MCF 10A (cell line): ENCODE results near the gene NEDD8. TPM values are rescaled to one million over a fixed set of nuclear protein-coding genes. Genes with fewer than 3 reads are reported as not detected.
"Not testable (repeated sequence)": the region's sequence is repeated elsewhere in the genome, so short reads cannot be mapped to it uniquely, and the experiment has no call there.

Experiments
- BruUV-seq: library from RNA; stranded (reverse); fragments of 400-500 nt; replicated peaks from 2 replicates; lab custom pipeline; 2021; lab: Mats Ljungman, UMichigan
- CTCF ChIA-PET: fragments of 300-600 bp; sonication (Branson Sonifier 250); formaldehyde crosslinking; extraction: SDS; loops from one replicate; lab custom pipeline; 2021; ENCODE audit warnings: antibody characterized with exemption, inconsistent platforms; lab: Yijun Ruan, JAX
- POLR2A ChIA-PET: fragments of 300-600, 350-650 bp; sonication (Branson Sonifier 250); formaldehyde crosslinking; extraction: SDS; loops from one replicate; lab custom pipeline; 2020; ENCODE audit warnings: antibody characterized with exemption, inconsistent platforms; lab: Yijun Ruan, JAX
- DNase-seq: peaks from one replicate; pipeline ENCODE4 v3.0.0-alpha.2; 2018; ENCODE audit not compliant: unreplicated experiment
- H3K27ac Mint-ChIP-seq: one replicate; pipeline ENCODE4 v1.8.0; 2022; ENCODE audit warnings: mild to moderate bottlenecking, low read depth, mixed read lengths; ENCODE audit not compliant: unreplicated experiment
- H3K27me3 Mint-ChIP-seq: one replicate; pipeline ENCODE4 v1.8.0; 2022; ENCODE audit warnings: mixed read lengths; ENCODE audit not compliant: insufficient read depth, unreplicated experiment
- H3K36me3 Mint-ChIP-seq: one replicate; pipeline ENCODE4 v1.8.0; 2022; ENCODE audit warnings: mild to moderate bottlenecking, moderate library complexity, mixed read lengths; ENCODE audit not compliant: insufficient read depth, unreplicated experiment
- H3K4me1 Mint-ChIP-seq: one replicate; pipeline ENCODE4 v1.8.0; 2022; ENCODE audit warnings: mixed read lengths; ENCODE audit not compliant: insufficient read depth, unreplicated experiment
- H3K4me3 Mint-ChIP-seq: one replicate; pipeline ENCODE4 v1.8.0; 2022; ENCODE audit warnings: mild to moderate bottlenecking, moderate library complexity, mixed read lengths; ENCODE audit not compliant: unreplicated experiment
- H3K9me3 Mint-ChIP-seq: one replicate; pipeline ENCODE4 v1.8.0; 2022; ENCODE audit warnings: mixed read lengths; ENCODE audit not compliant: unreplicated experiment
- intact Hi-C: fragments of 100-400 bp; cut with micrococcal nuclease; formaldehyde crosslinking; loops from 2 replicates; pipeline ENCODE4 v1.14.1; 2022
- total RNA-seq: library from RNA; stranded (reverse); gene quantifications from 2 replicates; pipeline ENCODE4 v1.2.3, GENCODE V29; 2022
- TF ChIP-seq, protein P1 (sequence below): fragments of 200-600 bp; IDR thresholded peaks from one replicate; pipeline ENCODE4 v1.8.0; 2022; ENCODE audit warnings: antibody characterized with exemption, mild to moderate bottlenecking; ENCODE audit not compliant: unreplicated experiment

NEDD8 gene
- total RNA-seq, 1 experiment from 2014 or later, result 243 TPM

- Mint-ChIP-seq H3K27ac (no peak overlapping the region), H3K36me3 (peaks cover 50% of the 10 kb centered on the region), H3K9me3 (no peaks in the 10 kb centered on the region), H3K4me1 (peaks cover 26% of the 10 kb centered on the region), H3K4me3 (no peak overlapping the region), H3K27me3 (no peaks in the 10 kb centered on the region)
- intact Hi-C loops, result no loop called here
- no peak for DNase-seq
- TF ChIP-seq, protein P1, sequence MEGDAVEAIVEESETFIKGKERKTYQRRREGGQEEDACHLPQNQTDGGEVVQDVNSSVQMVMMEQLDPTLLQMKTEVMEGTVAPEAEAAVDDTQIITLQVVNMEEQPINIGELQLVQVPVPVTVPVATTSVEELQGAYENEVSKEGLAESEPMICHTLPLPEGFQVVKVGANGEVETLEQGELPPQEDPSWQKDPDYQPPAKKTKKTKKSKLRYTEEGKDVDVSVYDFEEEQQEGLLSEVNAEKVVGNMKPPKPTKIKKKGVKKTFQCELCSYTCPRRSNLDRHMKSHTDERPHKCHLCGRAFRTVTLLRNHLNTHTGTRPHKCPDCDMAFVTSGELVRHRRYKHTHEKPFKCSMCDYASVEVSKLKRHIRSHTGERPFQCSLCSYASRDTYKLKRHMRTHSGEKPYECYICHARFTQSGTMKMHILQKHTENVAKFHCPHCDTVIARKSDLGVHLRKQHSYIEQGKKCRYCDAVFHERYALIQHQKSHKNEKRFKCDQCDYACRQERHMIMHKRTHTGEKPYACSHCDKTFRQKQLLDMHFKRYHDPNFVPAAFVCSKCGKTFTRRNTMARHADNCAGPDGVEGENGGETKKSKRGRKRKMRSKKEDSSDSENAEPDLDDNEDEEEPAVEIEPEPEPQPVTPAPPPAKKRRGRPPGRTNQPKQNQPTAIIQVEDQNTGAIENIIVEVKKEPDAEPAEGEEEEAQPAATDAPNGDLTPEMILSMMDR, result no peak
- POLR2A ChIA-PET, result interaction anchor here (0.6 to 1.6 kb wide), 5 partner anchors 9 to 71 kb away, joined by 3 to 5 read pairs (median 3); partner anchors contain the start of genes DHRS1, MDP1 and NOP9
- CTCF ChIA-PET, result interaction anchor here (0.8 to 1.9 kb wide), 2 partner anchors 69 to 79 kb away, joined by 3 to 9 read pairs; partner anchors contain the start of gene CIDEB
- no TSS peak for BruUV-seq
Measured at GRCh38 chr14:24228902-24229301, 3.3 kb downstream of the NEDD8 start.

DNA sequence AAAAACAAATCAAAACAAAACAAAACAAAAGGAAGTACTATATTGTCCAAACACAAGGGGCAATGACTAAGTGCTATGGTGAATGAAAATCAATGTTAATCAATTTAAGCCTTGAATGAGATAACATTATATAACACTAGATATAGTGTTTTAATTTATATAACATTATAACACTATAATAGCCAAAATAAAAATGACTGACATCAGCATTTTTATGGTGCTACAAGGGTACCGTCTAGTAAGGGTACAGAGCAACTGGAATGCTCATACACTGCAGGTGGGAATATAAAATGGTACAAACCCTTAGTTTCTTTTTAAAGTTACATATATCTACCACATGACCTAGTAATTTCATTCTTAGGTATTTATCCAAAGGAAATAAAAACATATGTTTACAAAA, 5.7 kb downstream of the NEDD8 start:
- CTCF ChIA-PET, result interaction anchor here (1.3 to 2.3 kb wide), 3 partner anchors 17 to 106 kb away, joined by 3 to 7 read pairs (median 4); partner anchors contain the start of gene CIDEB
- BruUV-seq, result no TSS peak

DNA sequence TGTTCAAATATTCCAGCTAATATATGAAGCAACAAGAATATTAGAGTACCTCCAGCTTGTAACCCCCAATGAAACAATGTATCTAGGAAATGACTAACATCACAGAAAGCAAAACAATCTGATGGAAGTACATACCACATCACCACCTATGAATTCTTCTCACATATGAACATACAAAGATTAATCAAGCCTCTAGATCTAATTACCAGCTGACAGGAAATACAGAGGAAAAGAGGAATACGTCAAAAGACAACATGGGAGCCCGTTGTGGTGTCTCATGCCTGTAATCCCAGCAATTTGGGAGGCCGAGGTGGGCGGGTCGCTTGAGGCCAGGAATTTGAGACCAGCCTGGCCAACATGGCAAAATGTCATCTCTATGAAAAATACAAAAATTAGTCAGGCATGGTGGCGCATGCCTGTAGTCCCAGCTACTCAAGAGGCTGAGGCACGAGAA, 7.5 kb downstream of the NEDD8 start:
- peaks cover 20% of the 10 kb centered on the region for H3K4me1 Mint-ChIP-seq
- peak; percentile 54 for DNase-seq
- ChIA-PET POLR2A (interaction anchor here (0.8 to 2.9 kb wide), 8 partner anchors 9 to 75 kb away, joined by 3 to 18 read pairs (median 4); partner anchors contain the start of genes CHMP4A, MDP1, NOP9 and TINF2), CTCF (interaction anchor here (0.6 to 2.3 kb wide), 3 partner anchors 8 to 219 kb away, joined by 3 to 7 read pairs (median 4); partner anchors contain the start of gene CIDEB)
- no peaks in the 10 kb centered on the region for H3K9me3 Mint-ChIP-seq
- peaks cover 44% of the 10 kb centered on the region for H3K36me3 Mint-ChIP-seq
- BruUV-seq, result no TSS peak
- peak overlapping the region; percentile 73 for H3K27ac Mint-ChIP-seq
- intact Hi-C loops, result no loop called here
- TF ChIP-seq, protein P1, result no peak
- H3K27me3 Mint-ChIP-seq, result no peaks in the 10 kb centered on the region
- peak overlapping the region; percentile 43 for H3K4me3 Mint-ChIP-seq

More for the DNA sequence above, 5.7 kb downstream of the NEDD8 start:
- POLR2A ChIA-PET, result interaction anchor here (1.3 kb wide), 1 partner anchor 13 kb away, joined by 3 read pairs; the partner anchor contains the start of gene CHMP4A
- intact Hi-C loops, result no loop called here
- Mint-ChIP-seq H3K4me3 (no peak overlapping the region), H3K4me1 (peaks cover 20% of the 10 kb centered on the region), H3K36me3 (peaks cover 51% of the 10 kb centered on the region), H3K27ac (no peak overlapping the region), H3K9me3 (no peaks in the 10 kb centered on the region), H3K27me3 (no peaks in the 10 kb centered on the region)
- TF ChIP-seq, protein P1, result no peak
- no peak for DNase-seq

- DNase-seq, intact Hi-C loops, BruUV-seq, H3K9me3 Mint-ChIP-seq, H3K27ac Mint-ChIP-seq, H3K4me3 Mint-ChIP-seq, H3K27me3 Mint-ChIP-seq: not testable (repeated sequence)
- H3K4me1 Mint-ChIP-seq, result peaks cover 20% of the 10 kb centered on the region
- ChIA-PET POLR2A (interaction anchor here (0.7 to 0.9 kb wide), 2 partner anchors 27 to 74 kb away, joined by 3 read pairs; no protein-coding TSS in a partner anchor), CTCF (interaction anchor here (1.7 kb wide), 1 partner anchor 74 kb away, joined by 9 read pairs; no protein-coding TSS in a partner anchor)
- H3K36me3 Mint-ChIP-seq, result peaks cover 35% of the 10 kb centered on the region
Measured at GRCh38 chr14:24222987-24223386, 9.2 kb downstream of the NEDD8 start.
